ENCODE data around the gene MAN1A2.
"Not testable (repeated sequence)": the region's sequence is repeated elsewhere in the genome, so short reads cannot be mapped to it uniquely, and the experiment has no call there.

Gene MAN1A2

DNA sequence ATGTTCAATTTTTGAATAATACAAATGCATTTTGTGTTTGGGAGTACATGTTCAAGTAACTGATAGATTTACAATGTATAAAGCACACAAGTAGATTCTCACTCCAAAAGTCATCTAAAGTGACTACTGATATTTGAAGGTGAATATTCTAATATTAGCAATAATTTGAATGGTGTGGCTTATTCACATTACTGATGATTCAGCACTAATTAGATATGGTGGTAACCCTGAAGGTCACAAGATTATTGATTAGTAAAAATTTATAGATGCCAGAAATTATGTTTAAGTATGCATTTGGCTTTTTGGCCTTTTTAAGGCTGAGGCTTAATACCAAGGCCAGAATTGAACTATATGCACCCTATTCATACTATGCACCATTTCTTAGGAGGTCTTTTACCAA, 186.2 kb downstream of the MAN1A2 start:
- in situ Hi-C loops (cut with MboI; ENCODE audit: low sequenced_read_pairs): no loop called here

DNA sequence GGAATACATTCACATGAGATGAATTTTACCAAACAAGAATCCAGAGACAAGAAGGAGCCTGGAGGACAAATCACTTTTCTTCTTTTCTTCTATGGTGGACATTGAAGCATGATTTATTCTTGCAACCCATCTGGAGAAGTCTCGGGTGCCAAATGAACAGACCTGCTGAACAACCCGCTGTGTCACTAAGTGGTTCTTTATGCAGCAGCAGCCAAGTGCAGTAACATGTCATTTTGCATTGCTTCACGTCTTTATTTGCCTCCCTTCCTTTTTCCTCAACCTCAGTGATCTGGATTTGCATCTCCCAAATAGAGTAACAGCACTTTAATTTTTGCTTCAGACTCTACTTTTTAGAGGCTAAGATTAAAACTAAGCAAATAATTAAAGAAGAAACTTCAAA, 188.6 kb downstream of the MAN1A2 start:
- in situ Hi-C loops (cut with MboI; ENCODE audit: low sequenced_read_pairs): no loop called here

DNA sequence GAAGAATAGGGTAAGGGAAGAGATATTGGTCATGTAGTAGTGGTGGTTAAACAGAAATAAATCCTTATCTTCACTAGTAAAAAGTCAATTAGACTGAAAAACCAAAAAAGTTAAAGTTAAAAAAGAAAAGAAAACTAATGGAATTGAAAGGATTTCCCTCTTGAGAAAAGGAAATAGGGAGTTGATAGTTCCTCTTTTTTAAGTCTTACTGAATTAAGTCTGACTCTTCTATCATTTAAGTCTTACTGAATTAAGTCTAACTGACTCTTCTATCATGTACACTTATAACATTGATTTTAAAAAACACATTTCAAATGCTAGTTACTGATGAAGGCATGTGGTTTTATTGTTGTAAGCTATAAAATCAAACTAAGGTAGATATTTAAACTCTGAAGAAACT, 189.1 kb downstream of the MAN1A2 start:
- in situ Hi-C loops (cut with MboI; ENCODE audit: low sequenced_read_pairs): no loop called here

DNA sequence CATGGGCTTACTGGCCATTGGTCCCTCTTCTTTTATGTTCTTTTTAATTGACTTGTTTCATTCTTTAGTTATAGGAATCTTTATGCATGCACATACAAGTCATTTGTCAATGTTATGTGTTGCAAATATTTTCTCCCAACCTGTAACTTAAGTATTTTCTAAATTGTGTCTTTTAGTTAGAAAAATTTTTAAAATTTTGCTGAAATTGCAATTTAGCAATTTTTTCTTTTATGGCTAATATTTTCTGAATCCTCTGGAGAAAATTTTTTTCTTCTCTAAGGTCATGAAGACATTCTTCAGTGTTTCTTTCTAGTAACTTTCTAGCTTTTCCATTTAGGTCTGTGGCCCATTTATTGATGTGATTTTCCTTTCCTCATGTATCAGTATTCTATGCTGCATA, 189.7 kb downstream of the MAN1A2 start:
- in situ Hi-C loops (cut with MboI; ENCODE audit: low sequenced_read_pairs): no loop called here

DNA sequence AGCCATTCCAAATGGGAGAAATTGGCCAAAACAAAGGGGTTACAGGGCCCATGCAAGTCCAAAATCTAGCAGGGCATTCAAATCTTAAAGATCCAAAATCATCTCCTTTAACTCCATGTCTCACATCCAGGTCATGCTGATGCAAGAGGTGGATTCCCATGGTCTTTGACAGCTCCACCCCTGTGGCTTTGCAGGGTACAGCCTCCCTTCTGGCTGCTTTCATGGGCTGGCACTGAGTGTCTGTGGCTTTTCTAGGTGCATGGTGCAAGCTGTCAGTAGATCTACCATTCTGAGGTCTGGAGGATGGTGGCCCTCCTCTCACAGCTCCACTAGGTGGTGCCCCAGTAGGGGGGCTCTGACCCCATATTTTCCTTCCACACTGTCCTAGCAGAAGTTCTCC, 191.2 kb downstream of the MAN1A2 start:
- in situ Hi-C loops (cut with MboI; ENCODE audit: low sequenced_read_pairs): not testable (repeated sequence)

DNA sequence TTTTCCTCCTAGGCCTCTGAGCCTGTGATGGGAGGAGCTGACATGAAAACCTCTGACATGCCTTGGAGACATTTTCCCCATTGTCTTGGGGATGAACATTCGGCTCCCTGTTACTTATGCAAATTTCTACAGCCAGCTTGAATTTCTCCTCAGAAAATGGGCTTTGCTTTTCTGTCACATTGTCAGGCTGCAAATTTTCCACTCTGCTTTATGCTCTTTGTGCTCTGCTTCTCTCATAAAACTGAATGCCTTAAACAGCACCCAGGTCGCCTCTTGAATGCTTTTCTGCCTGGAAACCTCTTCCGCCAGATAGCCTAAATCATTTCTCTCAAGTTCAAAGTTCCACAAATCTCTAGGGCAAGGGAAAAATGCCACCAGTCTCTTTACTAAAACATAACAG, 191.9 kb downstream of the MAN1A2 start:
- in situ Hi-C loops (cut with MboI; ENCODE audit: low sequenced_read_pairs): no loop called here

DNA sequence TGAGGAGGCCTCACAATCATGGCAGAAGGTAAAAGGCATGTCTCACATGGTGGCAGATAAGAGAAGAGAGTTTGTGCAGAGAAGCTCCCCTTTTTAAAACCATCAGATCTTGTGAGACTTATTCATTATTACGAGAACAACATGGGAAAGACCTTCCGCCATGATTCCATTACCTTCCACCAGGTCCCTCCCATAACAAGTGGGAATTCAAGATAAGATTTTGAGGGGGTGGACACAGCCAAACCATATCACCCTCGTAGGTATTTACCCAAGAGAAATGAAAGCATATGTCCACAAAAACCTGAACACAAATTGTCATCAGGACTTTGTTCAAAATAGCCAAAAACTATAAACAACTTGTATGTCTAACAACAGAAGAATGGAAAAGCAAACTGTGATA, 192.7 kb downstream of the MAN1A2 start:
- in situ Hi-C loops (cut with MboI; ENCODE audit: low sequenced_read_pairs): no loop called here

DNA sequence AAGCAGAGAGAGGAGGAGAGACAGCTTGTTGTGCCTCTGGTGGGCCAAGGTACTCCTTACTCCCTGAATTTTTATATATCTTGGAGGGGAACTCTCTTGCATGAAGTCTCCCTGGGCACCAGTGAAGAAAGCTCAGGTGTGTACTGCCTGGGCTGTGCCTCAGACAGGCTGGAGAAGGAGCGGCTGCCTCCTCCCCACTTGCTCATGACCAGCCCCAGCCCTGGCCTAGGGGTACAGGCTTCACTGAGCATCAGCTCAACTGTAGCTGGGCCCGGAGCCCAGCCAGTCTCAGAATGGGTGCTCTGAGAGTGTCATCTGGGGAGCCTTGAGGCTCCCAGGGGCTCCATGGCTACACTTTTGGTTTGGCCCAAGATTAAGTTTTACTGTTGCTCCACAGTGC, 193.8 kb downstream of the MAN1A2 start:
- in situ Hi-C loops (cut with MboI; ENCODE audit: low sequenced_read_pairs): no loop called here

DNA sequence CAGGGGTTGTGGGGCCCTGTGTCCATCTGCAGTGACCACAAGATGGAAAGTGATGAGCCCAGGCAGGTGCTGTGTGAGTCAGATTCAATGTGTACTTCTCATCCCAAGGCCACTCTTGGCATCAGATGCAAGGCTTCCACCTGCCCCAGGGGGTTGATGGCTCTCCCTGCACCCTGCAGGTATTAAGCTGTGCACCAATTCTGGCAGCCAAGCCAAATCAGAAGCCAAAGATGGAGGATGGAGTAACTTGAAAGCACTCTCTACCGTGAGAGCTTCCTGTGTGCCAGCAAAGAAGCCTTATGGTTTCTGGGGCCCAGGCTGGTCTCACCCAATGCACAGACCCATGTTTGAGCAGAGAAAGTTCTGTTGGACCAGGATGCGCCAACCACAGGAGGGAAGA, 194.3 kb downstream of the MAN1A2 start:
- in situ Hi-C loops (cut with MboI; ENCODE audit: low sequenced_read_pairs): no loop called here

DNA sequence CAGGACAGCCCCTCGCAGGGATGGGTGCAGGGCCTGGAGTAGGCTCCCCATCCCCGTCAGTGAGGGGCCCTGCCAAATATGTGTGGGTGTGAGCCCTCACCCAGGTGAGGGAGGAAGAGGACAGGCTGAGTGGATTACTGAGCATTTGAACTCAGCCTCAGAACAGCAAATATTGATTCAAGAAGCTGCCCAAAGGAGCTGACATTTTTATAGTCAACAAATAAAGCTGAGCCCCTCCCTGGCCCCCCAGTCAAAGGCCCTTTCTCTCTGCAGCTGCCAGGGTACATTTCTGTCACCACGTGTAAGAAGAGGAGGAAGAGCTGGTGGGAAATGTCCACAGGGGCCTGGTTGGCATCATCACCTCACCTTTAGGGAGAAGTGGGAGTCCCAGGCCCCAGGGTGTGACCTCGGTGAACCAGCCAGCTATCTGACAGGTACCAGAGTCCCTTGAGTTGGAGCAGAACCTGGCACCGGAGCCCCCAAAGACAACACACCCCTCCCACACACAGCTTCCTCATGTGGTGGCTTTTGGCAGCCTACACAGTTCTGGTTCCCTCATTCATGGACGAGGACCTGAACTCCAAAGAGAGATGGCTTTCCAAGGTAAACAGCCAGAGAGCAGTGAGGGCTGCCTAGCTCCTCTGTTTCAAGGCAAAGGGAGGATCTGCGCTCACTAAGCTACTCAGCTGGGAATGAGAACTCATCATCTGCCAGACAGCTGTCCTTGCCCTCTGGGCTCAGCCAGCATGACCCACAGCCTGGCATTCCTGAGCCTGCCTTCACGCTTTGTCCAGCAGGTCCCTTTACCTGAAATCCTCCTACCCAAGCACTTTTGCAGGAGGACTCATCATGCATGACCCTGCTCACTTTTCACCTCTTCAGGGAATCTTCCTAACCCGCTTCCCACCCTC, 195.6 kb downstream of the MAN1A2 start:
- in situ Hi-C loops (cut with MboI; ENCODE audit: low sequenced_read_pairs): no loop called here

DNA sequence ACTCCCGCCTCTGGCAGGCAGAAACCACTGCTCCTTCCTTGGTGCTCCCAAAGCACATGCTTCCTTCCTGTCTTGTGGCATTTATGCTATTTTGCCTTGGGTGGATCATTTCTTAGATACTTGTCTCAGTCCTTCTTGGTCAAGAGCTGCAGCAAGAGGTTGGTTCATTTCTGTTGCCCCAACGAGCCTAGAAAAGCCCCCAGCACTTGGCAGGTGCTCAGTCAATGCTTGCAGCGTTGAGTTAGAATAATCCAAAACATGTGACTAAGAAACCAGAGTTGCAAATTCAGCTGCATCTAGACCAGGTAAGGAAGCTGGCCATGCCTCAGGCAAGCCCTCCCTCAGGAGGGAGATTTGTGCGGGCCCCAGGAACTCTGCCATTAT, 196.2 kb downstream of the MAN1A2 start:
- in situ Hi-C loops (cut with MboI; ENCODE audit: low sequenced_read_pairs): no loop called here

DNA sequence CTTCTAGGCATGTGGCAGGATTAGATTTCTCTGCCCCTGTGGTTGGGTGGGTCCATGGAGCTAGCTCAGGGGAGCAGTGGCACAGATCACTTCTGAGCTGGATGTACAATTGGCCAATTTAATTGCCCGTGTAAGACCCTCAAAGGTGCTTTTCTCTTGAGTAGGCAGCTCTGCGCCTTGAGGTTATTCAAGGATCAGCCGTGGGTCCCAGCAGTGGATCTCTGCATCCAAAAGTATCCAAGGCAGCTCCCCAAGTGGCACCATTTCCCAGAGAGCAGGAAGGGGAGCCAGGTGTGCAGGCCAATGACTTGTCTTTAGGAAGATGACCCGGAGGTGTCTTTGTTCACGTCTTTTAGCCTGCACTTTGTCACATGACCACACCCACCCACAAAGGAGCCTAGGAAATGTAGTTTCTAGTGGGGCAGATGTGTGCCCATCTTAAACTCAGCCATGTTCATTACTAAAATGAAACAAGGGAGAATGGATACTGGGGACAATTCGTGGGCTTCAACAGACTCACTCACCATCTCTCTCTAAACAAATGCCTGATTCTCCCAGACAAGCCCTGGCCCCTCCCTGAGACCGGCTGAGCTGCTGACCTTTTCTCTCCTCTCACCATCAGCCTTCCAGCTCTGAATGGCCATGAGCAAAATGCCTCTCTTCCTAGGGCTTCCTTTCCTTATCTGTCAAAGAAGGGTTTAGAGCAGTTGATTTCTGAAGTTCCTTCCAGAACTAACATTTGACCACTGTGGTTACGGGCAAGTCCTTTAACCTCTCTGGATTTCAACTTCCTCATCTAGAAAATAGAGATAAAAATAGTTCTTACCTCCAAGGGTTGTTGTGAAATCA, 197.2 kb downstream of the MAN1A2 start:
- in situ Hi-C loops (cut with MboI; ENCODE audit: low sequenced_read_pairs): no loop called here

DNA sequence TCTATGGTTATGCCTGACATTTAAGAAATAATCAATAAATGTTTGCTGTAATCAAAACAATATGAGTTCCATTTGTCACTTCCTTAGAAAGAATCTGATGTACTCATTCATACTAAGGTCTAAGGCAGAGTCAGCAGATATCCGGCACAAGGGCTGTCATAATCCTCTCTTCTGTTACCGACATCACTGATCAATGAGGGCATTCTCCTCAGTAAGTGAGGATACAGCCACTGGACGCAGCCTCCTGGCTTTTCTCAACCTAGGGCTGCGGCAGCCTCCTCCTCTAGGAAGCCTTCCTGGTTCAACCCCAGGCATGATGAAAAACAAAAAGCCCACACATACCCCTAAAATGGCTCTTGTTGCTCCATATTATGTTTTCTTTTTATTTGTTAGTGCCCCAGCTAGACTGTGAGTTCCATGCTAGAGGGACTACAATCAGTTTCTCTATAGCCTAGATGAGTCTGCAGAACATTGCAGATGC, 197.9 kb downstream of the MAN1A2 start:
- in situ Hi-C loops (cut with MboI; ENCODE audit: low sequenced_read_pairs): no loop called here

DNA sequence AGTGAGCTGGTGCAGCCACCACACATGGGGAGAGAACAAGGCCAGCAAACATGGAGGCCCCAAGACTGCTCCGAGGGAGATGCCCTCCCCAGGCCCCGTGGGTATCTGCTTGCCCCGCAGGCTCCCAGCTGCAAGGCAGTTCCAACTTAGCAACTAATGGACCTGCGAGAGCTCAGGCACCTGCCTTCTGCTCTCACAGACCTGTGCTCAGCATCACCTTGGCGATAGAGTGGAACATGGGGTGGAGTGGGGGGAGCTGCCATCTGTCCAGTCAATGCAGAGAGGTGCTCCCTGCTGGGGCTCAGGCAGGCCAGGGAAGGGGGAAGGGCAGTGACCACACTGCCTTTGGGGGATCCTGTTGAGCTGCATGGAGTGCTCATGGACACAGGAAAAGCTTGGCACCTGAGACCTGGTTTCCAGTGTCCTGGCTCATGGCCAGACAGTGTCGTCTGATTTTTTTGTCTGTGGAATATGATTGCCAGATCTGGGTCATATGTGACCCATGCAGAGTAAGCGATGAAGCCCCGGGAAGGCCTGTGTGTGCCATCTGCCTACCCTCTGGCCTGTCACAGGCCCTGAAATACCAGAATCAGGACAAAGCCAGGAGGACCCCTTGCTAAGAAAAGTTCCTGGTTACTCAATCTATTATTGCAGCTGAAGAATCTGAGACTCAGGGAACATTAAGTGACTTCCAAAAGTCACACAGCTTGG, 198.7 kb downstream of the MAN1A2 start:
- in situ Hi-C loops (cut with MboI; ENCODE audit: low sequenced_read_pairs): no loop called here

DNA sequence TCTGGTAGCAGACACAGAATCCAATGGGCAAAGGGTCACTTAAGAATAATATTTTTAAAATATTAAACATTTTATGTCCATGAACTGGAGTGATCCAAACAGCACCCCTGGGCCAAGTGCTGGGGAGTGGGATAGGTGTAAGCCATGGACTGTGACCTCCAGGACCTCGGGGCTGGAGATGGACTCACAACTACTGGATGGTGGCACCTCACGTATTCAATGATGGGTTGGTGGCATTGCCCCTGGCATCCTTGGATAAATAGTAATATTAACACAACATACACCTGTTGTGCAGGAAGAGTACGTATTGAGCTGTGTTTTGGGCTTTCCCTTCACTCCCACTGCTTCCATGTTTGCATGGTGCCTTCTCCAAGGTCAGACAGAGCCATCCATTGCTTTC, 199.3 kb downstream of the MAN1A2 start:
- in situ Hi-C loops (cut with MboI; ENCODE audit: low sequenced_read_pairs): no loop called here

DNA sequence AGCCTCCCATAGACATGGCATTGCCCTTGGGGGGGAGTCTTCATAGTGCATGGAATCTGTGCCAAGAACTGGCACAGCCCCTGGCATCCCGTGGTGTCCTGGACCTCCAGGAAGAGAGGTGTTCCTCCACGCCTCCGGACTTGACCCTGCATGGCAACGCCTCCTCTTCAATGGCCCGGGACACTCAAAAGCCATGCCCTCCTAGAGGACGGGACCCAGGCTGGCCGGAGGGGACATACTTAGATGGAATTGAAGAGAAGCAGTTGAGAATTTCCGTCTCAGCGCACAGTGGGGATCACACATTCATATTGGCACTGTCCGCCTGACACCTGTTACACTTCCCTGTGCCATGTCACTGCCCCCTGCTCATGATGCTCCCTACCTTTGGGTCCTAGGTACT, 200.2 kb downstream of the MAN1A2 start:
- in situ Hi-C loops (cut with MboI; ENCODE audit: low sequenced_read_pairs): no loop called here

DNA sequence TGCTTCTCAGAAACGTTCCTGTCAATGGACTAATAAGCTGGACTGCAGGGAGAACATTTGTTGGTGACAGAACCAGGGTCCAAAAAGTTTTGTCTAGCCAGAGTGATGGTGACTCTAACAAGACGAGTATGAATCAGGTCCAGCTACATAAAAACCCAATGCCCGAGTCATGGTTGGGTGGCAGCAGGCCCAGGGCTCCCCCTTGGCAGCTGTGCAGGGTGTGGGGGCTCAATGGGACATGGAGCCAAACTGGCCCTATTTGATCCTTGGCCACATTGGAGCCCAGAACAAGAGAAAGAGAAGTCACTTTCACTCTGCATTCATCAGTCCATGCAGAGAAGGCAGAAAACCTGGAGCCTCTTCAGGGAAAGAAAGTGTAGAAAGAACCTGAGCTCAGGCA, 200.7 kb downstream of the MAN1A2 start:
- in situ Hi-C loops (cut with MboI; ENCODE audit: low sequenced_read_pairs): no loop called here

DNA sequence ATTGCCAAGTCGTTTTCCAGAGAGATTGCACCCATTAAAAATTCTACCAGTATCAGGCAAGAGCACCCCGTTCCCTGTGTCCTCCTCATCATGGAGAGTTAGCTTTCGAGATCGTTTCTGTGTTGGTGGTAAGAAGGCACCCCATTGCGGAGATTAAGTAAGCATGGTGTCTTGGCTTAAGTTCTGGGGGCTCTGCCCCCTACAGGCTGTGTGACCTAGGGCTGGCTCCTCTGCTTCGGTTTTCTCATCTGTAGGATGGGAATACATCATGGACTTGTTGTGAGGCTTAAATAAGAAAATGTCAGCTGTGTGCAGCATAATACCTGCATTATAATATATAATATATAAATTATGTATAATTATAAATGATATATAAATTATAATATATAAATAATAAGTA, 201.8 kb downstream of the MAN1A2 start:
- in situ Hi-C loops (cut with MboI; ENCODE audit: low sequenced_read_pairs): no loop called here

DNA sequence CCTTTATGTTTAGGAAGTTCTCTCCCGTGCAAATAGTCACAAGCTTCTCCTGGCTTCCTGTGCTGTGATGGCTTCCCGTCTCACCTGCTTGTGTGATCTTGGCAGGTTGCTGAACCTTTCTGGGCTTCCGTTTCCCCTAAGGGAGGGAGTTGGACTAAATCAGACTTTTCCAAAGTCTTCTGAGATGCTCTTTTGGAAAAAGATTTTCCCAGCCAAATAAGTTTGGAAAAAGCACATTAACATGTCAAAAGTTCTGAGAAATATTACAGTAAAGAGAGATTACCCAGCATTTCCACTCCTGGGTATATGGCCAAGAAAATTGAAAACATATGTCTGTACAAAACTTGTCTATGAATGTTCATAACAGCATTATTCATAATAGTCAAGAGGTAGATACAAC, 202.6 kb downstream of the MAN1A2 start:
- in situ Hi-C loops (cut with MboI; ENCODE audit: low sequenced_read_pairs): no loop called here

DNA sequence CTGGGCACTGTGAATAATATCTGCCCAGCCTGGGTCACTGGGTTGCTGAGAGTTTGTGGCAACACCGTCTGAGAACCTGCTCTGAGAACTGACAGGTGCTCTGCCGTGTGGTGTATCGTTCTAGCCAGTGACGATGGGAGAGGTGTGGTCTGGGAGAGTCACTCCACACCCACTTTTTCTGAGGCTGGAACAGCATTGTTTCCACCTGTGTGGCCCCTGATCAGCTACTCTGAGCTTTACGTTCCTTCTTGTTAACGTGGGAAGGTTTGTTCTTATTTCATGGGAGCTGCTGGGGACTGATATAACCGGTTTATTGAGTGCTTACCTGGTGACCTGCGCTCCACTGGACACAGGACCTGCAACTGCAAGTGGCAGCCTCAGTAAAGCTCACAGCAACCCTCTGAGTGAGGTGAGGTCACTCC, 203.8 kb downstream of the MAN1A2 start:
- in situ Hi-C loops (cut with MboI; ENCODE audit: low sequenced_read_pairs): no loop called here

DNA sequence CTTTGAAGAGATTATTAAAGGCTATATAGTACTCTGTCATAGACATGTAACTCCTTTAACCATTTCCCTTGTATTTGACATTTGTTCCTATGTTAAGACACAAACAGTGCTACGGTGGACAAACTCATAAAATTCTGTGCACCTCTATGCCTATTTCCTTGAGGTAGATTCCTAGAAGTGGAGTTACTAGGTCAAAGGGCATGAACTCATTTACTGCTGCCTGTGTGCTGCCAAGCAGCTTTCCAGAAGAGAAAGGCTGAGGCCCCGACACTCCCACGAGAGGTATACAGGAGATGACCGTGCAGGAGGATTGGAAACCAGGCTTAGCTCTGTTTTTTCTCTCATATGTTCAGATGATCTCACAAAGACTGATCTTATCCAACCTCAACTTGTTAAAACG, 204.2 kb downstream of the MAN1A2 start:
- in situ Hi-C loops (cut with MboI; ENCODE audit: low sequenced_read_pairs): no loop called here
